ENCODE data around the gene NR4A1. TPM values are rescaled to one million over a fixed set of nuclear protein-coding genes. Genes with fewer than 3 reads are reported as not detected.

NR4A1 gene
- total RNA-seq, 4 donors from 2014 or later: 31.7 to 297 (median 135) TPM

GRCh38 chr12:52037248-52037861, 13.9 kb upstream of the NR4A1 start:
- Histone ChIP-seq H3K4me3 (peak overlapping the region; percentile 70 to 76), H3K4me1 (peaks cover 9 to 15% of the 10 kb centered on the region in 2 donors), H3K27me3 (no peaks in the 10 kb centered on the region), H3K27ac (peak overlapping the region; percentile 90 to 98), H3K36me3 (no peaks in the 10 kb centered on the region), H3K9me3 (no peaks in the 10 kb centered on the region)
- DNase-seq: peak; percentile 80 to 88
- intact Hi-C loops (cut with DNase I; ENCODE audit: low total_unique reads): no loop called here
- TF ChIP-seq POLR2A (IDR thresholded peaks at IDR 0.05) (no peak), CTCF (IDR thresholded peaks at IDR 0.05) (no peak)

GRCh38 chr12:52038447-52038846, 12.8 kb upstream of the NR4A1 start:
- Histone ChIP-seq H3K4me3 (peak overlapping the region in 1 of 2 donors; percentile 76), H3K36me3 (no peaks in the 10 kb centered on the region), H3K27ac (peak overlapping the region; percentile 90 to 98), H3K27me3 (no peaks in the 10 kb centered on the region), H3K4me1 (peaks cover 7 to 14% of the 10 kb centered on the region in 2 donors), H3K9me3 (no peaks in the 10 kb centered on the region)
- no peak for TF ChIP-seq CTCF (IDR thresholded peaks at IDR 0.05)
- peak; percentile 11 to 13 for TF ChIP-seq POLR2A (IDR thresholded peaks at IDR 0.05)
- peak in 1 of 2 donors; percentile 40 for DNase-seq
- intact Hi-C loops (cut with DNase I; ENCODE audit: low total_unique reads): no loop called here

GRCh38 chr12:52041035-52041434, 10.2 kb upstream of the NR4A1 start:
- Histone ChIP-seq H3K4me3 (no peak overlapping the region), H3K9me3 (no peaks in the 10 kb centered on the region), H3K27me3 (no peaks in the 10 kb centered on the region), H3K36me3 (no peaks in the 10 kb centered on the region), H3K27ac (peak overlapping the region in 1 of 2 donors; percentile 3), H3K4me1 (peaks cover 15 to 30% of the 10 kb centered on the region in 2 donors)
- no peak for TF ChIP-seq POLR2A (IDR thresholded peaks at IDR 0.05)
- TF ChIP-seq CTCF (IDR thresholded peaks at IDR 0.05): no peak
- DNase-seq: no peak
- intact Hi-C loops (cut with DNase I; ENCODE audit: low total_unique reads): no loop called here

GRCh38 chr12:52041695-52042123, 9.5 kb upstream of the NR4A1 start:
- Histone ChIP-seq H3K27me3 (no peaks in the 10 kb centered on the region), H3K4me1 (peaks cover 15 to 26% of the 10 kb centered on the region in 2 donors), H3K4me3 (no peak overlapping the region), H3K27ac (peak overlapping the region; percentile 95 to 99), H3K36me3 (no peaks in the 10 kb centered on the region), H3K9me3 (no peaks in the 10 kb centered on the region)
- TF ChIP-seq POLR2A (IDR thresholded peaks at IDR 0.05) (no peak), CTCF (IDR thresholded peaks at IDR 0.05) (no peak)
- intact Hi-C loops (cut with DNase I; ENCODE audit: low total_unique reads): no loop called here
- DNase-seq: peak in 1 of 2 donors; percentile 60

- peaks cover 15 to 26% of the 10 kb centered on the region in 2 donors for H3K4me1 ChIP-seq
- DNase-seq: peak in 1 of 2 donors; percentile 36
- TF ChIP-seq CTCF (IDR thresholded peaks at IDR 0.05) (no peak), POLR2A (IDR thresholded peaks at IDR 0.05) (no peak)
- no peaks in the 10 kb centered on the region for H3K36me3 ChIP-seq
- no peaks in the 10 kb centered on the region for H3K27me3 ChIP-seq
- H3K9me3 ChIP-seq: no peaks in the 10 kb centered on the region
- intact Hi-C loops (cut with DNase I; ENCODE audit: low total_unique reads): no loop called here
- H3K4me3 ChIP-seq: no peak overlapping the region
- peak overlapping the region; percentile 95 to 99 for H3K27ac ChIP-seq
Observed at GRCh38 chr12:52042706-52043385, 8.4 kb upstream of the NR4A1 start.
